Prostate gland (tissue), 2 donors: ENCODE results near the gene TMEM131L. TPM values are rescaled to one million over a fixed set of nuclear protein-coding genes. Genes with fewer than 3 reads are reported as not detected.

Source experiments
- DNase-seq: peaks from one replicate; pipeline ENCODE4 v3.0.0-alpha.2; 2019; ENCODE audit warnings: low spot score
- H3K27ac ChIP-seq, 2 donors: fragments of 200-600 bp; sonication (generic); 2 replicates each; pipeline ENCODE4 v1.5.1; 2017 to 2019
- H3K27me3 ChIP-seq: fragments of 200-600 bp; sonication (generic); replicated peaks from 2 replicates; pipeline ENCODE4 v1.5.1; 2019; ENCODE audit not compliant: insufficient read depth
- H3K36me3 ChIP-seq, 2 donors: fragments of 200-600 bp; sonication (generic); 1 replicate in 1 of 2; 2 replicates in 1 of 2; pipeline versions ENCODE4 v1.5.1 to v1.8.1; 2017 to 2019
- H3K4me1 ChIP-seq: fragments of 200-600 bp; sonication (generic); replicated peaks from 2 replicates; pipeline ENCODE4 v1.5.1; 2019
- H3K4me3 ChIP-seq, 2 donors: fragments of 200-600 bp; sonication (generic); 2 replicates each; pipeline ENCODE4 v1.5.1; 2017 to 2019
- H3K9me3 ChIP-seq: fragments of 200-600 bp; sonication (generic); 2 replicates; pipeline ENCODE4 v1.5.1; 2017
- POLR2A ChIP-seq: fragments of 450-650 bp; IDR thresholded peaks from one replicate; pipeline ENCODE4 v1.6.1; 2016; ENCODE audit warnings: antibody characterized with exemption, mild to moderate bottlenecking
- POLR2AphosphoS5 ChIP-seq: sonication (generic); formaldehyde crosslinking; IDR thresholded peaks from one replicate; pipeline ENCODE4 v1.6.1; 2017; ENCODE audit warnings: antibody characterized with exemption
- WGBS: methylation state at CpG from one replicate; pipeline ENCODE4 v1.1.5; 2018; 5-methylcytosine and 5-hydroxymethylcytosine counted together
- intact Hi-C: fragments of 100-400 bp; cut with DNase I; formaldehyde crosslinking; loops from one replicate; pipeline ENCODE4 v1.14.2; 2022
- total RNA-seq, 2 donors: library from RNA; depleted of rRNA; stranded (reverse); fragments of >200 nt; gene quantifications; one replicate each; pipeline ENCODE4 v1.1.0, GENCODE V29; 2016
- TF ChIP-seq, protein P1 (sequence below), 4 experiments: fragments of 200-600 bp in 2 of 4; fragments of 450-650 bp in 2 of 4; sonication (generic) in 2 of 4; IDR thresholded peaks; 1 replicate in 3 of 4; 2 replicates in 1 of 4; pipeline ENCODE4 v1.5.1; 2016 to 2019; ENCODE audit warnings: antibody characterized with exemption in 4 of 4, mild to moderate bottlenecking in 2 of 4, moderate library complexity in 2 of 4

The TMEM131L gene
- total RNA-seq, 2 donors from 2014 or later: 9.3 to 12.5 TPM

GRCh38 chr4:153534792-153535629 lies 68.9 kb downstream of the TMEM131L start:
- Histone ChIP-seq H3K36me3 (no peaks in the 10 kb centered on the region), H3K4me1 (peaks cover 2% of the 10 kb centered on the region), H3K27ac (no peak overlapping the region), H3K27me3 (no peaks in the 10 kb centered on the region), H3K4me3 (no peak overlapping the region), H3K9me3 (no peaks in the 10 kb centered on the region)
- DNase-seq: no peak
- intact Hi-C loops: no loop called here
- 92% methylated on average over 10 of the region's 10 CpGs for WGBS
- TF ChIP-seq POLR2A: no peak
- TF ChIP-seq, protein P1, sequence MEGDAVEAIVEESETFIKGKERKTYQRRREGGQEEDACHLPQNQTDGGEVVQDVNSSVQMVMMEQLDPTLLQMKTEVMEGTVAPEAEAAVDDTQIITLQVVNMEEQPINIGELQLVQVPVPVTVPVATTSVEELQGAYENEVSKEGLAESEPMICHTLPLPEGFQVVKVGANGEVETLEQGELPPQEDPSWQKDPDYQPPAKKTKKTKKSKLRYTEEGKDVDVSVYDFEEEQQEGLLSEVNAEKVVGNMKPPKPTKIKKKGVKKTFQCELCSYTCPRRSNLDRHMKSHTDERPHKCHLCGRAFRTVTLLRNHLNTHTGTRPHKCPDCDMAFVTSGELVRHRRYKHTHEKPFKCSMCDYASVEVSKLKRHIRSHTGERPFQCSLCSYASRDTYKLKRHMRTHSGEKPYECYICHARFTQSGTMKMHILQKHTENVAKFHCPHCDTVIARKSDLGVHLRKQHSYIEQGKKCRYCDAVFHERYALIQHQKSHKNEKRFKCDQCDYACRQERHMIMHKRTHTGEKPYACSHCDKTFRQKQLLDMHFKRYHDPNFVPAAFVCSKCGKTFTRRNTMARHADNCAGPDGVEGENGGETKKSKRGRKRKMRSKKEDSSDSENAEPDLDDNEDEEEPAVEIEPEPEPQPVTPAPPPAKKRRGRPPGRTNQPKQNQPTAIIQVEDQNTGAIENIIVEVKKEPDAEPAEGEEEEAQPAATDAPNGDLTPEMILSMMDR (IDR thresholded peaks at IDR 0.05): no peak
- no peak for TF ChIP-seq POLR2AphosphoS5

DNA sequence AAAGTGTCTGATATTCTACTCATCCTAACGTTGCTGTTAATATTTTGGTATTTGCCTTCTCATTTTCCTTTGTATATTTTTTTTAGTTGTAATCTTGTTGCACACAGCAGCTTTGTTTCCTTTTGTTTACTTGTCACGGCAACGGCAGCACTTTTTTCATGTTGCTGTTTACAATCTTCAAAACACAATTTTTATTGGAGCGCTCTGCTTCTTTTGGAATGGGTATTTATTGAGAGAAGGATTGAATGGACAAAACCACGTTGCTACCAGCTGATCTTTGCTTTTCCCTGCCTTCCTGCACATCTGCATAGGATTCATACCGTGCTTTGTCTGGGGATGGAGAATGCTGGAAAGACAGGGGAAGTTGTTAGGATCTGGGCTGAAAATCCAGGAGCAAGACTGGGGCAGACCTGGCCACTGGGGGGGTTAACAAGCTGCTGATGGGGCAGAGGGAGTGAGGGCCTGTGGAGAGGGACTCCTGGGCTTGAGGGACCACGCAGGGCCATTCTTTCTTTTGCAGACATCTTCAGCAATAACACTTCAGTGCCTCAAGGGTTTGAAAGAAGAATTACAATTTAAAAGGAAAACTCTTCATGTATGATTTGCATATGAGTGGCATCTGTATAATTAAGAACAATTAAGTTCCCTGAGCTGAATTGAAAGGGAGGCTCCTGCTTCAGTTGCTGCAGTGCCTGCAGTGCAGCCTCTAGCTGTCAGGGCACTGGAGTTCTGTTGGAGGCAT lies 69.8 kb downstream of the TMEM131L start:
- intact Hi-C loops: no loop called here
- no peak overlapping the region for H3K4me3 ChIP-seq
- no peak overlapping the region for H3K27ac ChIP-seq
- 37% methylated on average over 7 of the region's 7 CpGs for WGBS
- no peaks in the 10 kb centered on the region for H3K36me3 ChIP-seq
- TF ChIP-seq, protein P1 (IDR thresholded peaks at IDR 0.05): no peak
- TF ChIP-seq POLR2AphosphoS5 (peak; percentile 6), POLR2A (no peak)
- DNase-seq: no peak
- no peaks in the 10 kb centered on the region for H3K27me3 ChIP-seq
- no peaks in the 10 kb centered on the region for H3K9me3 ChIP-seq
- peaks cover 2% of the 10 kb centered on the region for H3K4me1 ChIP-seq

GRCh38 chr4:153537493-153537960 lies 71.4 kb downstream of the TMEM131L start:
- WGBS: 89% methylated on average over 6 of the region's 6 CpGs
- DNase-seq: no peak
- H3K4me1 ChIP-seq: peaks cover 2% of the 10 kb centered on the region
- no peaks in the 10 kb centered on the region for H3K9me3 ChIP-seq
- intact Hi-C loops: no loop called here
- H3K36me3 ChIP-seq: no peaks in the 10 kb centered on the region
- TF ChIP-seq, protein P1 (IDR thresholded peaks at IDR 0.05): no peak
- no peak for TF ChIP-seq POLR2AphosphoS5
- no peak for TF ChIP-seq POLR2A
- no peak overlapping the region for H3K27ac ChIP-seq
- no peak overlapping the region for H3K4me3 ChIP-seq
- H3K27me3 ChIP-seq: no peaks in the 10 kb centered on the region

- TF ChIP-seq, protein P1 (IDR thresholded peaks at IDR 0.05): no peak
- 16% methylated on average over 17 of the region's 17 CpGs for WGBS
- no peak for DNase-seq
Measured at GRCh38 chr4:153538487-153539357, 72.6 kb downstream of the TMEM131L start.

More at GRCh38 chr4:153538487-153539357, 72.6 kb downstream of the TMEM131L start:
- Histone ChIP-seq H3K4me1 (peaks cover 2% of the 10 kb centered on the region), H3K4me3 (peak overlapping the region; percentile 11 to 21), H3K36me3 (no peaks in the 10 kb centered on the region), H3K9me3 (no peaks in the 10 kb centered on the region), H3K27ac (peak overlapping the region; percentile 4 to 41), H3K27me3 (no peaks in the 10 kb centered on the region)
- intact Hi-C loops: no loop called here
